T-cell (primary cell): ENCODE measurements around the gene RAB1B. TPM values are rescaled to one million over a fixed set of nuclear protein-coding genes. Genes with fewer than 3 reads are reported as not detected.
A peak's percentile ranks its signal among the peaks of the same experiment; 100 is the strongest.

ENCODE experiments used
- ATAC-seq, 4 experiments: fragments of 200-7000 bp in 3 of 4; fragments of 150-1000 bp in 1 of 4; cut with Tn5 transposase; replicated peaks in 1 of 4; 1 replicate in 3 of 4; 2 replicates in 1 of 4; pipeline ENCODE4 v1.10.0; 2021; ENCODE audit warnings: moderate library complexity in 3 of 4, mild to moderate bottlenecking in 2 of 4, moderate number of reproducible peaks in 1 of 4
- CTCF ChIA-PET, 2 donors: fragments of 300-600 bp; sonication (Branson Sonifier 250); formaldehyde crosslinking; loops; one replicate each; lab custom pipeline; 2022; ENCODE audit warnings: antibody characterized with exemption in 2 of 2; lab: Charles Lee
- POLR2A ChIA-PET, 2 donors: fragments of 300-600 bp; sonication (Branson Sonifier 250); formaldehyde crosslinking; loops; one replicate each; lab custom pipeline; 2022; ENCODE audit warnings: antibody characterized with exemption in 2 of 2; lab: Charles Lee
- DNase-seq, 35 experiments: peaks; one replicate each; pipeline versions ENCODE4 v3.0.0 to v3.0.0-alpha.2; 2013 to 2023
- H3K27ac ChIP-seq: one replicate; pipeline ENCODE4 v1.5.1; 2013; ENCODE audit warnings: low read length
- H3K27me3 ChIP-seq, 2 experiments: replicated peaks in 1 of 2; 1 replicate in 1 of 2; 2 replicates in 1 of 2; pipeline versions ENCODE4 v1.6.1 to v1.7.0; 2013; ENCODE audit warnings: low read length in 1 of 2, mixed read lengths in 1 of 2; ENCODE audit not compliant: control insufficient read depth in 2 of 2, insufficient read depth in 2 of 2; ENCODE audit errors: extremely low read depth in 1 of 2
- H3K36me3 ChIP-seq, 2 donors: 1 replicate in 1 of 2; 2 replicates in 1 of 2; pipeline versions ENCODE4 v1.6.1 to v1.7.0; 2013; ENCODE audit warnings: low read length in 1 of 2; ENCODE audit not compliant: control insufficient read depth in 2 of 2, insufficient read depth in 1 of 2; ENCODE audit errors: extremely low read depth in 1 of 2
- H3K4me1 ChIP-seq, 2 experiments: 1 replicate in 1 of 2; 2 replicates in 1 of 2; pipeline versions ENCODE4 v1.6.1 to v1.7.0; 2013; ENCODE audit warnings: low read length in 2 of 2, mixed read lengths in 1 of 2; ENCODE audit not compliant: insufficient read depth in 2 of 2, control insufficient read depth in 1 of 2; ENCODE audit errors: extremely low read depth in 1 of 2
- H3K4me3 ChIP-seq, 2 donors: 1 replicate in 1 of 2; 2 replicates in 1 of 2; pipeline versions ENCODE4 v1.5.1 to v1.7.0; 2013; ENCODE audit warnings: mild to moderate bottlenecking in 2 of 2, low read length in 1 of 2, moderate library complexity in 1 of 2; ENCODE audit not compliant: control insufficient read depth in 1 of 2; ENCODE audit errors: extremely low read depth in 1 of 2
- H3K9me3 ChIP-seq: 2 replicates; pipeline ENCODE4 v1.7.0; 2013
- H3K27ac Mint-ChIP-seq, 2 donors: one replicate each; pipeline ENCODE4 v1.8.0; 2020 to 2021; ENCODE audit warnings: mild to moderate bottlenecking in 2 of 2, mixed read lengths in 2 of 2
- H3K27me3 Mint-ChIP-seq, 2 donors: one replicate each; pipeline ENCODE4 v1.8.0; 2021 to 2022; ENCODE audit warnings: mixed read lengths in 2 of 2
- H3K36me3 Mint-ChIP-seq: one replicate; pipeline ENCODE4 v1.8.0; 2021; ENCODE audit warnings: mixed read lengths
- H3K4me1 Mint-ChIP-seq, 3 donors: one replicate each; pipeline ENCODE4 v1.8.0; 2020 to 2022; ENCODE audit warnings: mixed read lengths in 3 of 3, mild to moderate bottlenecking in 1 of 3
- H3K4me3 Mint-ChIP-seq, 3 donors: one replicate each; pipeline ENCODE4 v1.8.0; 2020 to 2022; ENCODE audit warnings: mild to moderate bottlenecking in 3 of 3, mixed read lengths in 3 of 3, moderate library complexity in 3 of 3
- H3K9me3 Mint-ChIP-seq, 3 donors: one replicate each; pipeline ENCODE4 v1.8.0; 2020 to 2022; ENCODE audit warnings: mixed read lengths in 3 of 3
- WGBS: methylation state at CpG from one replicate; pipeline ENCODE4 v1.1.5; 2013; ENCODE audit warnings: missing lambda C conversion rate; ENCODE audit not compliant: insufficient coverage; 5-methylcytosine and 5-hydroxymethylcytosine counted together
- total RNA-seq, 35 experiments: library from RNA in 6 of 35; stranded (reverse) in 6 of 35; fragments of 120-200 nt in 1 of 35; gene quantifications; one replicate each; pipeline versions ENCODE4 v1.2.1 to v1.2.4 and lab custom pipeline; 2013 to 2026

The RAB1B gene
- total RNA-seq, 5 donors from 2014 or later (not counting 1 experiment from before 2014, with no cell fraction given), result 60.7 to 98.8 (median 95.2) TPM

GRCh38 chr11:66221726-66222236 lies 46.7 kb upstream of the RAB1B start:
- Histone ChIP-seq H3K27ac (peak overlapping the region; percentile 93), H3K36me3 (peaks cover 26 to 76% of the 10 kb centered on the region in 2 donors), H3K27me3 (no peaks in the 10 kb centered on the region), H3K4me3 (no peak overlapping the region), H3K9me3 (no peaks in the 10 kb centered on the region), H3K4me1 (peaks cover 2 to 13% of the 10 kb centered on the region in 2 experiments)
- DNase-seq, result no peak
- no peaks in the 10 kb centered on the region for H3K9me3 Mint-ChIP-seq
- peak overlapping the region; percentile 80 to 86 for H3K27ac Mint-ChIP-seq
- ChIA-PET CTCF (interaction anchor here (0.5 to 1.4 kb wide), 7 partner anchors 37 to 362 kb away, joined by 3 to 9 read pairs (median 4); partner anchors contain the start of genes MUS81 (in 1 of the 2) and YIF1A (in 1 of the 2)), POLR2A (interaction anchor here in 1 of 2 donors (0.6 kb wide), 1 partner anchor 179 kb away, joined by 6 read pairs; no protein-coding TSS in a partner anchor)
- H3K4me1 Mint-ChIP-seq, result peaks cover 11 to 20% (median 14%) of the 10 kb centered on the region in 3 donors
- ATAC-seq, result peak in 1 of 4 experiments; percentile 4
- no peak overlapping the region for H3K4me3 Mint-ChIP-seq
- H3K36me3 Mint-ChIP-seq, result peaks cover 45% of the 10 kb centered on the region
- WGBS, result 89% methylated on average over 5 of the region's 9 CpGs
- H3K27me3 Mint-ChIP-seq, result no peaks in the 10 kb centered on the region

GRCh38 chr11:66222358-66223149 lies 45.9 kb upstream of the RAB1B start:
- POLR2A ChIA-PET, result interaction anchor here in 1 of 2 donors (0.7 kb wide), 1 partner anchor 183 kb away, joined by 12 read pairs; no protein-coding TSS in a partner anchor
- 19% methylated on average over 14 of the region's 21 CpGs for WGBS
- peak; percentile 93 to 98 (median 96) for ATAC-seq

GRCh38 chr11:66224226-66224855 lies 44.1 kb upstream of the RAB1B start:
- peaks cover 2 to 13% of the 10 kb centered on the region in 2 experiments for H3K4me1 ChIP-seq
- Mint-ChIP-seq H3K36me3 (peaks cover 37% of the 10 kb centered on the region), H3K27ac (no peak overlapping the region), H3K9me3 (no peaks in the 10 kb centered on the region), H3K27me3 (no peaks in the 10 kb centered on the region), H3K4me3 (no peak overlapping the region), H3K4me1 (peaks cover 12 to 15% (median 15%) of the 10 kb centered on the region in 3 donors)
- DNase-seq (no peak), ATAC-seq (no peak)
- H3K9me3 ChIP-seq, result no peaks in the 10 kb centered on the region
- H3K27ac ChIP-seq, result no peak overlapping the region
- H3K36me3 ChIP-seq, result peaks cover 15 to 68% of the 10 kb centered on the region in 2 donors
- WGBS, result 83% methylated on average over 1 of the region's 10 CpGs
- no peaks in the 10 kb centered on the region for H3K27me3 ChIP-seq
- ChIA-PET CTCF (interaction anchor here in 1 of 2 donors (0.7 kb wide), 1 partner anchor 12 kb away, joined by 8 read pairs; no protein-coding TSS in a partner anchor), POLR2A (interaction anchor here in 1 of 2 donors (0.6 kb wide), 1 partner anchor 143 kb away, joined by 3 read pairs; no protein-coding TSS in a partner anchor)
- H3K4me3 ChIP-seq, result no peak overlapping the region

More at GRCh38 chr11:66222358-66223149, 45.9 kb upstream of the RAB1B start:
- peak; percentile 76 to 99 (median 93) for DNase-seq
- peaks cover 26 to 70% of the 10 kb centered on the region in 2 donors for H3K36me3 ChIP-seq
- peaks cover 2 to 13% of the 10 kb centered on the region in 2 experiments for H3K4me1 ChIP-seq
- peaks cover 11 to 20% (median 14%) of the 10 kb centered on the region in 3 donors for H3K4me1 Mint-ChIP-seq
- no peaks in the 10 kb centered on the region for H3K9me3 Mint-ChIP-seq
- H3K27ac ChIP-seq, result peak overlapping the region; percentile 93
- no peak overlapping the region for H3K4me3 ChIP-seq
- no peaks in the 10 kb centered on the region for H3K27me3 ChIP-seq
- H3K36me3 Mint-ChIP-seq, result peaks cover 42% of the 10 kb centered on the region
- no peaks in the 10 kb centered on the region for H3K9me3 ChIP-seq
- H3K27ac Mint-ChIP-seq, result peak overlapping the region; percentile 80 to 86
- H3K27me3 Mint-ChIP-seq, result no peaks in the 10 kb centered on the region
- CTCF ChIA-PET, result interaction anchor here (0.5 to 1.4 kb wide), 12 partner anchors 9 to 1951 kb away, joined by 3 to 13 read pairs (median 4); partner anchors contain the start of genes MUS81 (in 1 of the 2), PELI3 (in 1 of the 2) and YIF1A (in 1 of the 2)
- no peak overlapping the region for H3K4me3 Mint-ChIP-seq

- no peak for ATAC-seq
- no peak overlapping the region for H3K4me3 Mint-ChIP-seq
These were observed 43.4 kb upstream of the RAB1B start for GRCh38 chr11:66225066-66225465.

GRCh38 chr11:66226101-66226500 lies 42.3 kb upstream of the RAB1B start:
- peaks cover 12 to 15% (median 15%) of the 10 kb centered on the region in 3 donors for H3K4me1 Mint-ChIP-seq
- ChIA-PET CTCF (no interaction called here), POLR2A (no interaction called here)
- H3K9me3 Mint-ChIP-seq, result no peaks in the 10 kb centered on the region
- Histone ChIP-seq H3K27me3 (no peaks in the 10 kb centered on the region), H3K9me3 (no peaks in the 10 kb centered on the region), H3K4me1 (peaks cover 2 to 13% of the 10 kb centered on the region in 2 experiments), H3K27ac (no peak overlapping the region), H3K4me3 (no peak overlapping the region), H3K36me3 (peaks cover 8 to 61% of the 10 kb centered on the region in 2 donors)
- DNase-seq (no peak), ATAC-seq (no peak)
- peaks cover 31% of the 10 kb centered on the region for H3K36me3 Mint-ChIP-seq
- H3K27ac Mint-ChIP-seq, result no peak overlapping the region
- no peaks in the 10 kb centered on the region for H3K27me3 Mint-ChIP-seq
- no peak overlapping the region for H3K4me3 Mint-ChIP-seq

More at GRCh38 chr11:66225066-66225465, 43.4 kb upstream of the RAB1B start:
- H3K9me3 Mint-ChIP-seq, result no peaks in the 10 kb centered on the region
- POLR2A ChIA-PET, result interaction anchor here in 1 of 2 donors (0.6 kb wide), 1 partner anchor 142 kb away, joined by 3 read pairs; no protein-coding TSS in a partner anchor
- H3K27ac ChIP-seq, result no peak overlapping the region
- no peak overlapping the region for H3K4me3 ChIP-seq
- WGBS, result 100% methylated on average over 1 of the region's 2 CpGs
- no peak overlapping the region for H3K27ac Mint-ChIP-seq
- peaks cover 12 to 15% (median 15%) of the 10 kb centered on the region in 3 donors for H3K4me1 Mint-ChIP-seq
- CTCF ChIA-PET, result no interaction called here
- no peaks in the 10 kb centered on the region for H3K9me3 ChIP-seq
- no peaks in the 10 kb centered on the region for H3K27me3 ChIP-seq
- no peaks in the 10 kb centered on the region for H3K27me3 Mint-ChIP-seq
- no peak for DNase-seq
- peaks cover 36% of the 10 kb centered on the region for H3K36me3 Mint-ChIP-seq
- H3K4me1 ChIP-seq, result peaks cover 2 to 13% of the 10 kb centered on the region in 2 experiments
- H3K36me3 ChIP-seq, result peaks cover 10 to 61% of the 10 kb centered on the region in 2 donors

- no peak overlapping the region for H3K27ac Mint-ChIP-seq
- Histone ChIP-seq H3K9me3 (no peaks in the 10 kb centered on the region), H3K27ac (no peak overlapping the region), H3K4me1 (peaks cover 0 to 4% of the 10 kb centered on the region in 2 experiments), H3K36me3 (peaks cover 5 to 69% of the 10 kb centered on the region in 2 donors), H3K4me3 (no peak overlapping the region), H3K27me3 (no peaks in the 10 kb centered on the region)
- POLR2A ChIA-PET, result no interaction called here
- H3K9me3 Mint-ChIP-seq, result no peaks in the 10 kb centered on the region
- H3K27me3 Mint-ChIP-seq, result no peaks in the 10 kb centered on the region
- H3K4me1 Mint-ChIP-seq, result peaks cover 1 to 5% (median 3%) of the 10 kb centered on the region in 3 donors
- no peak for ATAC-seq
- no peak for DNase-seq
- 93% methylated on average over 3 of the region's 5 CpGs for WGBS
- H3K4me3 Mint-ChIP-seq, result no peak overlapping the region
- peaks cover 34% of the 10 kb centered on the region for H3K36me3 Mint-ChIP-seq
- CTCF ChIA-PET, result no interaction called here
These were observed 40.7 kb upstream of the RAB1B start for GRCh38 chr11:66227700-66228099.
